Thoracic aorta (tissue), 2 donors: ENCODE data around the gene OSBPL1A. TPM values are rescaled to one million over a fixed set of nuclear protein-coding genes. Genes with fewer than 3 reads are reported as not detected.

ENCODE experiments used
- ATAC-seq: fragments of 150-250 bp; one replicate; pipeline ENCODE4 v1.8.0; 2017; ENCODE audit warnings: low read depth; ENCODE audit not compliant: insufficient number of reproducible peaks, low FRiP score
- DNase-seq: peaks from one replicate; pipeline ENCODE4 v3.0.0-alpha.2; 2020; ENCODE audit warnings: low spot score
- H3K27ac ChIP-seq, 2 donors: fragments of 200-600 bp; sonication (generic); 1 replicate in 1 of 2; 2 replicates in 1 of 2; pipeline ENCODE4 v1.5.1; 2016; ENCODE audit warnings: mild to moderate bottlenecking in 2 of 2, moderate library complexity in 2 of 2
- H3K27me3 ChIP-seq: fragments of 200-600 bp; sonication (generic); replicated peaks from 2 replicates; pipeline ENCODE4 v1.6.0; 2016; ENCODE audit warnings: mild to moderate bottlenecking; ENCODE audit not compliant: insufficient read depth
- H3K36me3 ChIP-seq: fragments of 200-600 bp; sonication (generic); one replicate; pipeline ENCODE4 v1.5.1; 2016
- H3K4me1 ChIP-seq, 2 donors: fragments of 200-600 bp; sonication (generic); 1 replicate in 1 of 2; 2 replicates in 1 of 2; pipeline versions ENCODE4 v1.5.1 to v1.6.0; 2016; ENCODE audit warnings: low read depth in 2 of 2, mild to moderate bottlenecking in 1 of 2; ENCODE audit not compliant: control insufficient read depth in 1 of 2
- H3K4me3 ChIP-seq: fragments of 200-600 bp; sonication (generic); 2 replicates; pipeline ENCODE4 v1.5.1; 2016; ENCODE audit warnings: mild to moderate bottlenecking
- H3K9me3 ChIP-seq: fragments of 200-600 bp; sonication (generic); 2 replicates; pipeline ENCODE4 v1.5.1; 2016
- CTCF ChIP-seq: fragments of 200-600 bp; sonication (generic); IDR thresholded peaks from one replicate; pipeline ENCODE4 v1.5.1; 2019; ENCODE audit warnings: antibody characterized with exemption
- total RNA-seq, 2 donors: library from RNA; depleted of rRNA; stranded (reverse); fragments of >200 nt; gene quantifications; one replicate each; pipeline versions ENCODE4 v1.1.0 to v1.2.3, GENCODE V29; 2016

Gene OSBPL1A
- total RNA-seq, 2 donors from 2014 or later: 35.1 to 53.7 TPM

DNA sequence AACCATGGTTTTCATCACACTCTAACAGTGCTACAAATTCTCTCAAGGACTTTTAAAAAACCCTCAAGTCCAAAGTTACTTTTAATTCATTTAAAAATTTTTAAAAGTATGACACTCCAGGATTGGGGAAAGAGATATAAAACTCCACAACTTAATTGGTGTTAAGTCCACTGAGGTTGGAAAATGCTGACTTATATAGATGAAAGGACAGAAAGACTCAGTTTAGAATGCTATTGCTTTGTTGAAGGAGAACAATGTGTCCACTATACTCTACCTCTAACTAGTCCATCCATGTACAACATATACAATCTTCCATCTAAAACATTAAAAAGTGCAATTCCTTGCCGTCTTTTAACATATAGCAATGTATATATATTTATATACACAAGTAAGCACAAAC lies 217.6 kb downstream of the OSBPL1A start:
- H3K9me3 ChIP-seq: no peaks in the 10 kb centered on the region
- H3K4me1 ChIP-seq: no peaks in the 10 kb centered on the region
- H3K4me3 ChIP-seq: no peak overlapping the region
- DNase-seq (no peak), ATAC-seq (no peak)
- H3K36me3 ChIP-seq: no peaks in the 10 kb centered on the region
- H3K27me3 ChIP-seq: no peaks in the 10 kb centered on the region
- H3K27ac ChIP-seq: no peak overlapping the region
- TF ChIP-seq CTCF: no peak

DNA sequence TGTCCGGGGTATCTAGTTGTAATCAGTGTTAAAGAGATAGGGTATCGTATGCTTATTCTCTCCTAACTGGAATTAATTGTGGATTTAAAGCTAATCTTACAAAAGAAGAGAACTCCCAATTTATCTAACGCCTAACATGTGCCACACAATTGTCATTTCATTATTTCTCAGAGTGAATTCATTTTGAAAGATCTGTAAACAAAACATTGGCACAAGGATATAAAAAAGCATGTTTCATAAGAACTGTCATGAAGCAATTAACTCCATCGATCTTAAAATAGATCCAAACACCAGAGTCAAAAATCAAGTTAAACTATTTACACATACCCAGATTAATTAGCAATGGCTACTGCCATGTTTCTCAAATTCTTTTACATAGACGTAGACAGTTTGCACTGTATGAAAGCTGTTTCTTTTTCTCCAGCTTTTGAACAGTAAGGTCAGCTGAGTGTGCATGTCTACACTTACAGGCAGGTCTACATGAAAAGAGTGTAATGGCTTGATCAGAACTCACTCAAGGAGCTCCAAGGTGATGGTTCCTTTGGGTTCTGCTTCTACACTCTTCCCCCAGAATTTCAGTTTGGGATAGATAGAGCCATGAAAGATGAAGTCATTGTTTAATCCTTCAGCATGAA lies 220.0 kb downstream of the OSBPL1A start:
- no peaks in the 10 kb centered on the region for H3K27me3 ChIP-seq
- H3K36me3 ChIP-seq: no peaks in the 10 kb centered on the region
- no peak overlapping the region for H3K4me3 ChIP-seq
- no peaks in the 10 kb centered on the region for H3K4me1 ChIP-seq
- no peak for TF ChIP-seq CTCF
- H3K9me3 ChIP-seq: no peaks in the 10 kb centered on the region
- ATAC-seq (no peak), DNase-seq (no peak)
- H3K27ac ChIP-seq: no peak overlapping the region

GRCh38 chr18:24176727-24177416 lies 220.8 kb downstream of the OSBPL1A start:
- H3K36me3 ChIP-seq: no peaks in the 10 kb centered on the region
- TF ChIP-seq CTCF: peak; percentile 61
- peak; percentile 54 for ATAC-seq

DNA sequence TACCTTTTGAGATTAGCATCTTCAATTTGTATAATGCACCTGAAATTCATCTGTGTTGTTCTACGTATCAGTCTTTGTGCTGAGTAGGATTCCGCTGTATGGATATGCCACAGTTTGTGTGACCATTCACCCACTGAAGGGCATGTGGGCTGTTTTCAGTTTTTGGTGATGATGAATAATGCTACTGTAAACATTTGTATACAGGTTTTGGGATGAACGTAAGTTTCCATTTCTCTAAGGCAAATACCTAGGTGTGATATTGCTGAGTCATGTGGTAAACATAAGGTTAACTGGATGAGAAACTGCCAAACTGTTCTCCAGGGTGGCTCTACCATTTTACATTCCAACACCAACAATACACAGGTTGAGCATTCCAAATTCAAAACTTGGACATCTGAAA lies 223.6 kb downstream of the OSBPL1A start:
- Histone ChIP-seq H3K9me3 (no peaks in the 10 kb centered on the region), H3K36me3 (no peaks in the 10 kb centered on the region), H3K4me3 (no peak overlapping the region), H3K4me1 (no peaks in the 10 kb centered on the region), H3K27me3 (no peaks in the 10 kb centered on the region), H3K27ac (no peak overlapping the region)
- no peak for TF ChIP-seq CTCF
- ATAC-seq: no peak
- DNase-seq: no peak

More at GRCh38 chr18:24176727-24177416, 220.8 kb downstream of the OSBPL1A start:
- no peaks in the 10 kb centered on the region for H3K27me3 ChIP-seq
- H3K9me3 ChIP-seq: no peaks in the 10 kb centered on the region
- no peak overlapping the region for H3K27ac ChIP-seq
- H3K4me1 ChIP-seq: no peaks in the 10 kb centered on the region
- H3K4me3 ChIP-seq: no peak overlapping the region
- no peak for DNase-seq

- Histone ChIP-seq H3K4me3 (no peak overlapping the region), H3K4me1 (no peaks in the 10 kb centered on the region), H3K9me3 (no peaks in the 10 kb centered on the region), H3K27me3 (no peaks in the 10 kb centered on the region), H3K36me3 (peaks cover 7% of the 10 kb centered on the region), H3K27ac (no peak overlapping the region)
- DNase-seq (no peak), ATAC-seq (no peak)
- TF ChIP-seq CTCF: no peak
These were observed 227.3 kb downstream of the OSBPL1A start for GRCh38 chr18:24170360-24170759.
